HK-2 (cell line): Measurements from ENCODE around the gene IL21R.
"Not testable (repeated sequence)": the region's sequence is repeated elsewhere in the genome, so short reads cannot be mapped to it uniquely, and the experiment has no call there.

Experiments used
- DNase-seq: peaks from one replicate; pipeline ENCODE4 v3.0.0-alpha.2; 2018; ENCODE audit not compliant: unreplicated experiment

IL21R gene

DNA sequence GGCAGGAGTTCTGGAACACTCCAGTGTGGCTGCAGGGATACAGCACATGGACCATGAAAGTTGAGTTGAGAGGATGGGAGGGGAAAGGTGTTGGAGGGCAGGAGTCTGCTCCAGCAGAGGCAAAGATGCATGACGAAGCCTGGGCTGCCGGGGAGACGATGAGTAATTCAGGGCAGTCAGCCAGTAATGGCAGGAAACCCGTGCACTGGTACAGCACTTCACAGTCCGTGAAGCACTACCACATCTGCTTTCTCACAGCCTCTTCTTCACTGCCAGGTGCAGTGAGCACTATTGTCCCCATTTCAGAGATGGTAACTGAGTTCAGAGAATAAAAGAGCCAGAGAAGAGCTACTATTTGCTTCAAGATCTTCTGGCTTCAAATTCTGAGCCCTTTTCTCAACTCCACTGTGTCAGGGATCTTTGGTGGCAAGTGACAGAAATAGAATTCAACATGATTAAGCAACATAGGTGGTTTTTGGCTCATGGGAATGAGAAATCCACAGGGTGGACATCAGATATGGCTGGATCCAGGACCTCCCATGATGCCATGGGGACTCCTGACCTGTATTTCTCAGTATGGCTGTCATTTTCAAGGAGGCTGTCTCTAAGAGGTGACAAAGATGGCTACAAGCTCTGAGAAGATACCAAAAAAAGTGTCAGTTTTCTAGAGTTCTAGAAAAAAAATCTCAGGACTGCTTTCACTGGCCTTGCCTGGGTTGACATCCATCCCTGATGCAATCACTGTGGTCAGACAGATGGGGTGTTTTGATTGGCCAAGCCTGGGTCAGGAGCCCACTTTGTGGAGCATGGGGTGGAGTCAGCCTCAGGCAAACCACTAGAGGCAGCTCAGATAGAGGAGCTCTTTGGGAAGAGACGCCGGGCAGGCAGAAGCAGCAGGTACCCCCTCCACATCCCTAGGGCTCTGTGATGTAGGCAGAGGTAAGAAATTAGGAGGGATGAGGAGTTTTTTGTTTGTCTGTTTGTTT, 24.7 kb downstream of the IL21R start:
- peak; percentile 66 for DNase-seq

DNA sequence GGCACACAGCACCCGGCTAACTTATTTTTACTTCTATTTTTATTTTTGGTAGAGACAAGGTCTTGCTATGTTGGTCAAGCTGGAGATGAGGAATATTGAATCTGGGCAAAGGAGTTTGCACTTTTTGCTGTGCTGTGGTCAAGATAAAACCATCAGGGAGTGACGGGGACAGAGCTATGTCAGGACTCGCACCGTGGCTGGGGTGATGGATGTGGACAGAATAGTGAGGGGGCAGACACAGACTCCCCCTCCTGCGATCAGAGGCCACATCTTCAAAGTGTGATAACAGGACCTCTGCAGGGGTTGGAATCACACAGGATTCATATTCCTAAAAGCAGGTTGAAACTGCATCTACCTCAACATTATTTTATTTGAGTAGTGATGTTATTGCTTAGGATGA, 25.6 kb downstream of the IL21R start:
- DNase-seq = no peak

DNA sequence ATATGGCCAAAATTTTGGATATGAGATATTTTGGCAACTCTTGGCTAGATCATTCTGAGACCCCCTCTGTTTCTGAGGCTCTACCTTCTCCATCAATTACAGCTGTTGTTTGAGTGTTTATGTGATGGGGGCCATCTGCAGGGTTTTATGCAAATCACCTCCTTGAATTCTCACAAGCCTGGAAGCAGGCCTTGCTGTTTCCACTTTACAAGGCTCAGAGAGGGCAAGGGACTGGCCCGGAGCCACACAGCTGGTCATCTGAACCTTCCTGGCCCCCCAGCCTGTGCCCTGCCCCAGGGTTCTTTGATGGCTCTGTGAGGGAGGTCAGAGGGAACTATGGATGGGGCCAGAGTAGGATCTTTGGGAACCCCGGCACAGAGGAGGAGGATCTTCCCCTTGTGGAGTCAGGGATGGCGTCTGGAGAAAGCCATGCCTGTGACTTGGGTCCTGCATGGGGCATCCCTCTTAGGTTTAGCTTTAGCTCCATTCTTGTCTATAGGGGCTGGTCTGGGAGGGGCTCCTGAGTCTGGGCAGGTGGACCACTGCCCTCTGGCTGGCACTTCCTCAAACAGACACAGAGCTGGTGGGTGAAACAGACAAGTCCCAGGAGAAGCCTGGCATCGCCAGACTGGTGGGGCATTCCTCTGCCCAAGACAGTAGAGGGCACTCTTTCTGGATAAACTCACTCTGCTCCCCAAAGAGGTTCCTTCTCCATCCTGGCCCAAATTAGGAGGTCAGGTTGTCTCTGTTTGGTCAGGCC, 26.2 kb downstream of the IL21R start:
- DNase-seq = no peak

DNA sequence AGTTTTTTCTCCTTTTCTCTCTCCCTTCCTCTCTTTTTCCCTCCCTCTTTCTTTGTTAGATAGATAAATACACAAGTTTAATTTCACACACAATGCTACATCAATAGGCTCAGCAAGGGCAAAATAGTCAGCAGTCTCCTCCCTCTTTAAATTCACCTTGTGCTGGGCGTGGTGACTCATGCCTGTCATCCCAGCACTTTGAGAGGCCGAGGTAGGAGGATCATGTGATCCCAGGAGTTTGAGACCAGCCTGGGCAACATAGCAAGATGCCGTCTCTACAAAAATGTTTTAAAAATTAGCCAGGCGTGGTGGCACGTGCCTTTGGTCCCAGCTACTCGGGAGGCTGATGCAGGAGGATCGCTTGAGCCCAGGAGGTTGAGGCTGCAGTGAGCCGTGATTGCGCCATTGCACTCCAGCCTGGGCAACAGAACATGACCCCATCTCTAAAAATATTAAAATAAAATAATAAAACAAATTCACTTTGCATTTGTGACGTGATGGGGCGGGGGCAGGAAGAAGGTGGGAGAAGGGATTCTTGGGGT, 27.4 kb downstream of the IL21R start:
- no peak for DNase-seq

DNA sequence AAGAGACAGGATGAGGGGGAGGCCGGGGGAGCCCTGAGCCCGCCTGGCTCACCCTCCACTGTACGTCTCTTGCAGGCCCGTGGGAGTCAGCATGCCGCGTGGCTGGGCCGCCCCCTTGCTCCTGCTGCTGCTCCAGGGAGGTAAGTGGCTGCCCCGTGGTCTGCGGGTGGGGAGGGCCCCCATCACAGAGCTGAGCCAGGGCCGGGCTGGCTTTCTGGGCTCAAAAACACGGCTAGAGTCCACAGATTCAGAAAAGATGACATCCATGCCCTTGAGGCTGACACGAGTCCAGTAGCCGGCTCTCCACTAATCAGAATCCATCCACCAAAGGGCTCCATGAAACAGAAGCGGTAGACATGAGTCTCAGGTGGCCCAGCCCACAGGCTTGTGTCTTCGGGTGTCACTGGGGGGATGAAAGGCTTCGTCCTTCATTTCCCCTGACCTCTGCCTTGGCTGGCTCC, 28.0 kb downstream of the IL21R start:
- no peak for DNase-seq

DNA sequence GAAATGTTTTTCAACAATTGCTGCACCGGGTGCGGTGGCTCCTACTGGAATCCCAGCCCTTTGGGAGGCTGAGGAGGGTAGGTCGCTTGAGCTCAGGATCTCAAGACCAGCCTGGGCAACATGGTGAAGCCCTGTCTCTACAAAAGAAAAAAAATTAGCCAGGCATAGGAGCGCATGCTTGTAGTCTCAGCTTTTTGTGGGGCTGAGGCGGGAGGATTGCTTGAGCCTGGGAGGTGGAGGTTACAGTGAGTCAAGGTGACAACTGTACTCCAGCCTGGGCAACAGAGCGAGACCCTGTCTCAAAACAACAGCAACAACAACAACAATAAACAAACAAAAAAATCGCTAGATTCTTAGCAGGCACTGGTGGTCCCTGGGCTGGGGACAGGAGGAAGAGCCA, 28.5 kb downstream of the IL21R start:
- no peak for DNase-seq

DNA sequence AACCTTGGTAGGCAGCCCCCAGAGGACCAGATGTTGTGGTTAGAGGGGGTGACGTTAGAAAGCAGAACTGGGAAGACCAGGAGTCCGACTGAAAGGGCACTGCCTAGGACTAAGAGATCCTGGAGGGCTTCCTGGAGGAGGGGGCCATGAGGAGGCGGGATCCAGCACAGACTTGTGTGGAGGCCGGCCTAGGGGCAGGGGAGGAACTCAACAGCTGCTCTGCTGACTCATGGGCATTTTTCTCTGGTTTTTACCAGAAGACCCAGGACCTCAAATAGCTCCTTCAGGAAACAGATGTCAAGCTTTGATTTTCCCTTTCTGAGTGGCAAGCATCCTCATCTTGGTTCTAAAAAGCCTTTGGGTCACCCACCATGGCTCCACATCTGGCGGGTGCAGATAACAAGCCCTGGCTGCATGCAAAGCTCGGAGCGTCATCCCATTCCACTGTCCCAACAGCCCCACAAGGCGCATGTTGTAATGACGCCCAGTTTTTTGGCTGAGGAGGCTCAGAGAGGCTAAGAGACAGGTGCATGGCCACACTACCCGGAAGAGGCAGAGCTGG, 29.0 kb downstream of the IL21R start:
- DNase-seq = no peak

DNA sequence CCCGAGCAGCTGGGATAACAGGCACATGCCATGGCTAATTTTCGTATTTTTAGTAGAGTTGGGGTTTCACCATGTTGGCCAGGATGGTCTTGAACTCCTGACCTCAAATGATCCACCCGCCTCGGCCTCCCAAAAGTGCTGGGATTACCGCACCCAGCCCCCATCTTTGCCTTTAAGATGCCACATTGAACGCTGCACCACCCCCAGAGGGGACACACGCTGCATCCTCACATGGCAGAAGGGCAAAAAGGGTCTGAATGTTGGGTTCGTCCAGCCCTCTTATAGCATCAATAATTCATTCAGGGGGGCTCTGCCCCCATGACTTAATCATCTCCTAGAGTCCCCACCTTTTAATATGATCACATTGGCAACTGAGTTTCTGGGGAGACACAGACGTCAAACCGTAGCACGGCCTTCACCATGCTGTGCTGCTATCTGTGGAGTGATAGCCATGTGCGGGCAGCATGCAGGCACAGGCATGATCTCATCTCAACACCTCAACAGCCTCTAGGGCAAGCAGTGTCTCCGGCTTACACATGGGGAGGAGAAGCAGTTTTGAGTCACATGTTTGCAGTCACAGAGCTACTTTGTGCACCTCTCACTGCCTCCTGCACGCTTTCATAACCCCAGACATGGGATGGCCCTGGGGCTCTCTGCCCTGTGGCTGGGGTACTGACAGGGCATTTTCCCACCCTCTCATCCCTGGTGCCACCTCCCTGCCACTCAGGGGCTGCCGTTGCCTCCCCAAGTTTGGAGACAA, 30.0 kb downstream of the IL21R start:
- DNase-seq = no peak

DNA sequence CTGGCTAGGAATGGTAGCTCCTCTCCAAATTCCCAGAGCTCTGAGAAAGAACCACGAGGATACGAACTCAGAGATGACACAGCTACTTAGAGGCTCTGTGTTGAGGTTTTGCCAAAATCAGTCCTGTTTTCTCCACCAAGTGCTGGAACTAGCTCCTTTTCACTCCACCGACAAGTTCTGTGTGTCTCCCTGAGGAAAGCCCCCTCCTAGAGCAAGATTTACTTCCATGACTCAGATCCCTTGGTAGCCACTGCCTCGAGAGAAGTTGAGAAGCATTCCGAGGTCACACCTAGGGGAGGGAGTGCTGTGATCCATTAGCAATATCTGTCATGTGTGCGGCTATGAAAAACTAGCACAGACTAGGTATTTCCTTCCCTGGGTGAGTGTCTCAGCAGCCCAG, 30.6 kb downstream of the IL21R start:
- peak; percentile 28 for DNase-seq

DNA sequence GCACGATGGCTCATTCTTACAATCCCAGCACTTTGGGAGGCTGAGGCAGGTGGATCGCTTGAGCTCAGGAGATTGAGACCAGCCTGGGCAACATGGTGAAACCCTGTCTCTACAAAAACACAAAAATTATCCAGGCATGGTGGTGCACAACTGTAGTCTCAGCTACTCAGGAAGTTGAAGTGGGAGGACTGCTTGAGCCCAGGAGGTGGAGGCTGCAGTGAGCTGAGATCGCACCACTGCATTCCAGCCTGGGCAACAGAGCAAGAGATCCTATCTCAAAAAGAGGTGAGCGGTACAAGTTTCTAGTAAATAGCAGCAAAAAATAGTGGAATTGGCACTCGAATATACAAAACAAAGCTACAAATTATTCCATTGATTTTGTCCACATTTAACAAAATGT, 31.2 kb downstream of the IL21R start:
- DNase-seq = not testable (repeated sequence)

DNA sequence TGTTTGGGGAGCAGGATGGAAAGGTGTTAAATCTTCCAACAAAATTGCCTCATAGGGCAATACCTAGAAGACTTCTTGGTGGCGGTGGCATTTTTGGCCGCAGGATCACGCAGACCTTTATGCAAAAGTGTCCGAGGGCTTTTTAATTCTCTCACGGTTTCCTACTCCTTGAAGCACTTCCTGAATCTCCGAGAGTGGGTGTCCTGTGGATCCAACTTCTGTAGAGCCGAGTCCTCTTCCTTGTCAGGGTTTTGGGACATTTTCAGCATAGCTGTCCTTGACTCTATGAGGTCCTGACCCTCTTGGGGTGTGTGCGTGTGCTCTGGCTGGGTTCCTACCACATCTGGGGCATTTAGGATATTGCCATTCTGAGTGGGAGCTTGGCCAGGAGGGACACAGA, 31.7 kb downstream of the IL21R start:
- no peak for DNase-seq

DNA sequence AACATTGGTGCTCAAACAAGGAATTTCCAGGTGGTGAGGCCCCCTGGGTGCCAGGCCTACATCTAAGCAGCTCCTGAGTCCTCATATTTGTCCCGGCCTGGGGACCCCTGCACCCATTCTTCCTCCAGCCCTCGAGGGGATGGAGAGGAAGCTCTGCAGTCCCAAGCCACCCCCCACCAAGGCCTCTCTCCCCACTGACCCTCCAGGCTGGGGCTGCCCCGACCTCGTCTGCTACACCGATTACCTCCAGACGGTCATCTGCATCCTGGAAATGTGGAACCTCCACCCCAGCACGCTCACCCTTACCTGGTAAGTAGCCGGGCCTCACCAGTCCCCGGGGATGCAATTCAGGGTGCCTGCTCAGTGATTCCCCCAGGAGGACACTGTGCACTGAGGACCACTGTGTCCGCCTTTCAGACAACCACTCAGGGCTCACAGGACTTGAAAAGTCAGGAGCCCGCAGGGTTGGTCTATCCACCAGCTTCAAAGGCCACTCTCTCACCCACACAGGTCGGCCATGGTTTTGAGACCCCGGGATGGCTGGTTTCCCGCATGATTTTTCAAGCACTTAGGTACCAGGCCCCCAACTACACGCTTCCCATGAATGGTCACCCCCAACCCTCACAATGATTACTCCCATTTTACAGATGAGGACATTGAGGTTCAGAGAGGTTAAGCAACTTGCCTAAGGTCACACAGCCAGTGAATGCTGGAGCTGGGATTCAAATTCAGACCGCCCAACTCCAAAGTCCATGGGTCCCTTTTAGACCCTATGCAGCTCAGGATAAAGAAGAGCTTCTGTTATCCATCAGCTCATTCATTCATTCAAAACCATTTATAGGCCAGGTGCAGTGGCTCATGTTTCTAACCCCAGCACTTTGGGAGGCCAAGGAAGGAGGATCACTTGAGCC, 32.4 kb downstream of the IL21R start:
- DNase-seq = no peak

DNA sequence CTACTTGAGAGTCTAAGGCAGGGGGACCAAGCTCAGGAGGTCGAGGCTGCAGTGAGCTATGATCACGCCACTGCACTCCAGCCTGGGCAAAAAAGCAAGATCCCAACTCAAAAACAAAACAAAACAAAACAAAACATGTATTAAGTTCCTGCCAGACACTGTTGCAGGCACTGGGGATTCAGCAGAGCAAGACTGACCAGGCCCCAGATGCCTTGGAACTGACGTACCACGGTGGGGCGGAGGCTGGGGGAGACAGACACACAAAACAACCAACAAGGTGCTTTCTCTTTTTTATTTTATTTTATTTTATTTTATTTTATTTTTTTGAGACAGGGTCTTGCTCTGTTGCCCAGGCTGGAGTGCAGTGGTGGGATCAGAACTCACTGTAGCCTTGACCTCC, 33.2 kb downstream of the IL21R start:
- not testable (repeated sequence) for DNase-seq

DNA sequence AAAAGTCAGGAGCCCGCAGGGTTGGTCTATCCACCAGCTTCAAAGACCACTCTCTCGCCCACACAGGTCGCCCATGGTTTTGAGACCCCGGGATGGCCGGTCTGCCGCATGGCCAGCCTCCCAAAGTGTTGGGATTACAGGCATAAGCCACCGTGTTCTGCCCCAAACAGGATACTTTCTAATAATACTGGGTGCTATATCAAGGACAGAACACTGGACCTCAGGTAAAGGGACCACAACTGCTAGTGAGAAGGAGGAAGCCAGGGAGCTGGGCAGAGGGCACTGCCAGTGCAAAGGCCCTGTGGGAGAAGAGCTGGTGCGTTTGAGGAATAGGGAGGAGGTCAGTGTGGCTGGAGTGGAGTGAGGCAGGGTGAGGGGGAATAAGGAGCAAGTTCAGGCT, 34.1 kb downstream of the IL21R start:
- no peak for DNase-seq

DNA sequence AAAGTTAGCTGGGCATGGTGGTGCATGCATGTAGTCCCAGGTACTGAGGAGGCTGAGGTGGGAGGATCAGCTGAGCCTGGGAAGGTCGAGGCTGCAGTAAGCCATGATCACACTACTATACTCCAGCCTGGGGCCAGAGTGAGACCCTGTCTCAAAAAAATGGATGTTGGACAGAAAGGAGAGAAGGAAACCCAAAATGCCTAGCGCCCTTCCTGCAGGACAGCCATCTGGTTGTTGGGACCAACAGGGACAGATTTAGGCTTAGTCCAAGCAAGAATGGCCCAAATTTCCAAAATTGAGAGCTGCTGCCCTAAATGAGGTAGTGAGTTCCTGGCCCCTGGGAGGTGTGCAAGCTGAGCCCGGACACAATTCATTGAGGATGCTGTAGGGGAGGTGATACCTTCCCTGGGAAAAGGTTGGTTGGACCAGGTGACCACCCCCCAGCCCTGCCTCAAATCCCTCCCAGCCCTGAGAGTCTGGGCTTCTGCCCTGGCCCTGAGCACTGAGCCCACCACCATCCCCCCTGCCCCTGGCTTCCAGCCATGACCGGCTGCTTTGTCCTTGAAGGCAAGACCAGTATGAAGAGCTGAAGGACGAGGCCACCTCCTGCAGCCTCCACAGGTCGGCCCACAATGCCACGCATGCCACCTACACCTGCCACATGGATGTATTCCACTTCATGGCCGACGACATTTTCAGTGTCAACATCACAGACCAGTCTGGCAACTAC, 35.1 kb downstream of the IL21R start:
- no peak for DNase-seq

DNA sequence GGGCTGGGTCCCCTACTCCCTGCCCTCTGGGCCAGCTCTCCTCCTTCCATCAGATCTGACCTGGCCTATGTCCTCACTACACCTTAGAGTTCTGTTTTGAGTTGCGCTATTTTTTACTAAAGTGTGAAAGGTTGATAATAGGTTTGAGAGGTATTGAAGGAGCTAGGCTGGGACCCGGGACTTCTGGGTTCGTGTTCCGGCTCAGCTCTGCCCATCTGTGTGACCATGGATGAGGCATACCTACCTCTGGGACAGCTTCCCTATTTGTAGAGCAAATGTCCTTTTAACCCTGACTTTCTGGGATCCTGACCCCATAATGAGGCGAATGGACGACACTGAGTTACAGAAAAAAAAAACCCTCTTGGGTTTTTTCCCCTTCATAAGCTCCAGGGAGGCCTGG, 36.0 kb downstream of the IL21R start:
- no peak for DNase-seq

DNA sequence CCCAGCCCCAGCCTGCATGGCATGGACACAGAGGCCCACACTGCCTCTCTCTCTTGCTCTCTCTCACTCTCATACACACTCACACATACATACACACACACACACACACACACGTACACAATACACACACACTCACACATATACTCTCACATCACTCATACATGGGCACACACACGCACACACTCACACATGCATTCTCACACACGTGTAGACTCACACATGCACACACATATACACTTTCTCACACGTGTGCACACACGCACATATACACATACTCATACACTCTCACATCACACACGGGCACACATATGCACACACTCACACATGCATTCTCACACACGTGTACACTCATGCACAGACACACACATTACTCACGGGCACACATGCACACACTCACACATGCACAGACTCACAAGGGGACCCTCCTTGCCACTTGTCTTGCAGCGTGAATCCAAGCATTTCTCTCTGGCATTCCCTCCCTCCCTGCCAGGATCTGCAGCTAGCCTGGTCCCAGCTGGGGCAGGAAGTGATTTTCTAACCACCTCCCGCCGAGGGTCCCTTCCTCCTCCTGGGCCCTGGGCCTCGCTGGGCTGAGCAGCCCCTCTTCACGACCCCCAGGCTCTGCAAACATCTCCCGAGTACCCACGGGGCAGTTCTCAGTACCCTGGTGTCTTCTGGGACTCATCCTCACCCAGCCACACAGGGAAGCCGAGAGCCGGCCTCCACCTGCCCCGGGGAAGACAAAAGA, 37.5 kb downstream of the IL21R start:
- no peak for DNase-seq

DNA sequence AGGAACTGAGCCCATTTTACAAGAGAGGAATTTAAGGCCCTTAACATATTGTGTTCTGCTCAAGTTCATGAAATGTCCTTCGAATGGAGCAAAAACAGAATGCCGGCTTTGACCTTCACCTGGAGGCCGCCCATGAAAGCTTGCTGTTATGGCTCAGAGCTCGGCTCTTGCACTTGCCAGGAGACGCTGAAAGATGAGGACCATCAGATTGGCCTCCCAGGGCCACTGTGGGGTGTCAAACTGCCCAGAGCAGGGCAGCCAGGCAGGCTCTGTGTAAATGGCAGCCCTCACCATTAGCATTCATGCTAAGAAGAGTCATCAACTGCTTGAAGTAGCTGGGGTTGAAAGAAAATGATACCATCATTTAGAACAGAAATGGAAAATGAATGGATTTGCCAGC, 39.3 kb downstream of the IL21R start:
- DNase-seq = no peak

DNA sequence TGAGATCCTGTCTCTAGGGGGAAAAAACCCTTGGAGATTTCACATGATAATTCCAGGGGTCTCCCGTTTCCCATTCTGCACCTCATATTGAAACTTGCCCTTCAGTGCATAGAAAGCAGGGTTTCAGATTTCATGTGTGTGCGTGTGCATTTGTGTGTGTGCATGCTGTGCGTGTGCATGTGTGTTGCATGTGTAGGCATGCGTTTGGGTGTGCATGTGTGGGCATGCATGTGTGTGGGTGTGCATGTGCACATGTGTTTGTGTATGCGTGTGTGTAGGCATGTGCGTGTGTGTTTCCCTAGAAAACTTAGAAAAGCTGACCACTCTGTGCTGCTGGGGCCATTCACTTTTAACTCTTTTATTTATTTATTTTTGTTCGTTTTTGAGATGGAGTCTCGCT, 40.0 kb downstream of the IL21R start:
- DNase-seq = no peak
